ENCODE data around the gene PTPN12.
"Not testable (repeated sequence)": the region's sequence is repeated elsewhere in the genome, so short reads cannot be mapped to it uniquely, and the experiment has no call there.

The PTPN12 gene

GRCh38 chr7:77580762-77581350, 43.8 kb downstream of the PTPN12 start:
- no peak for DNase-seq

GRCh38 chr7:77587272-77587671, 50.2 kb downstream of the PTPN12 start:
- DNase-seq, result no peak

GRCh38 chr7:77600952-77601351, 63.9 kb downstream of the PTPN12 start:
- DNase-seq, result no peak

GRCh38 chr7:77606562-77606961, 69.5 kb downstream of the PTPN12 start:
- no peak for DNase-seq

- DNase-seq, result no peak
These were observed 82.2 kb downstream of the PTPN12 start for GRCh38 chr7:77619314-77619713.

- no peak for DNase-seq
These were observed 89.7 kb downstream of the PTPN12 start for GRCh38 chr7:77626586-77627308.

GRCh38 chr7:77627309-77627676, 90.2 kb downstream of the PTPN12 start:
- DNase-seq, result no peak

GRCh38 chr7:77629797-77630196, 92.7 kb downstream of the PTPN12 start:
- DNase-seq, result no peak

- DNase-seq, result no peak
These were observed 94.7 kb downstream of the PTPN12 start for GRCh38 chr7:77631820-77632219.

GRCh38 chr7:77644774-77645173, 107.7 kb downstream of the PTPN12 start:
- no peak for DNase-seq

- no peak for DNase-seq
These were observed 111.7 kb downstream of the PTPN12 start for GRCh38 chr7:77648742-77649338.

- no peak for DNase-seq
These were observed 112.7 kb downstream of the PTPN12 start for GRCh38 chr7:77649716-77650349.

GRCh38 chr7:77651575-77652162, 114.6 kb downstream of the PTPN12 start:
- DNase-seq, result peak; percentile 64

- DNase-seq, result not testable (repeated sequence)
These were observed 115.7 kb downstream of the PTPN12 start for GRCh38 chr7:77652826-77653225.

GRCh38 chr7:77653572-77653971, 116.5 kb downstream of the PTPN12 start:
- DNase-seq, result no peak

- DNase-seq, result no peak
These were observed 118.3 kb downstream of the PTPN12 start for GRCh38 chr7:77655356-77655755.

- DNase-seq, result no peak
These were observed 118.9 kb downstream of the PTPN12 start for GRCh38 chr7:77655836-77656455.

GRCh38 chr7:77657427-77658224, 120.5 kb downstream of the PTPN12 start:
- peak; percentile 60 for DNase-seq

- DNase-seq, result no peak
These were observed 121.8 kb downstream of the PTPN12 start for GRCh38 chr7:77658928-77659327.

- no peak for DNase-seq
These were observed 124.7 kb downstream of the PTPN12 start for GRCh38 chr7:77661816-77662215.

GRCh38 chr7:77662869-77663268, 125.8 kb downstream of the PTPN12 start:
- DNase-seq, result no peak

GRCh38 chr7:77664715-77665114, 127.6 kb downstream of the PTPN12 start:
- DNase-seq, result no peak

Measured in CD4-positive, alpha-beta T cell treated with Interleukin-10 for 1 hour (primary cell).